ENCODE measurements around the gene TTC6. TPM values are rescaled to one million over a fixed set of nuclear protein-coding genes. Genes with fewer than 3 reads are reported as not detected.

TTC6 gene
- polyA plus RNA-seq, 2 of the 4 experiments (the other 2 are of a cell fraction) = 0.41 to 1.7 TPM

GRCh38 chr14:37608649-37609048 is 13.2 kb downstream of the TTC6 start:
- POLR2A ChIA-PET = no interaction called here
- Histone ChIP-seq H3K9me3 (no peaks in the 10 kb centered on the region), H3K4me2 (no peak overlapping the region), H3K27ac (no peak overlapping the region), H3K4me1 (no peaks in the 10 kb centered on the region), H3K4me3 (no peak overlapping the region)
- no peak for FAIRE-seq
- 71% methylated on average over 3 of the region's 3 CpGs for WGBS (ENCODE audit: missing lambda C conversion rate)
- ATAC-seq = no peak
- no peak for DNase-seq (ENCODE audit: low read depth in 1 of 2, low spot score in 1 of 2)
- TF ChIP-seq EP300 (IDR thresholded peaks at IDR 0.05) (no peak), ZNF302 (CRISPR knock-in tag; IDR thresholded peaks at IDR 0.05) (no peak), TFCP2L1 (CRISPR knock-in tag; IDR thresholded peaks at IDR 0.05) (no peak), EHF (CRISPR knock-in tag; IDR thresholded peaks at IDR 0.05) (no peak)
- CTCF ChIA-PET = no interaction called here

- WGBS (ENCODE audit: missing lambda C conversion rate) = 91% methylated on average over 47 of the region's 52 CpGs
- H3K27ac ChIP-seq = no peak overlapping the region
- CTCF ChIA-PET = interaction anchor here (0.5 kb wide), 1 partner anchor 15 kb away, joined by 3 read pairs; the partner anchor contains the start of gene TTC6
- no peak for FAIRE-seq
- H3K4me1 ChIP-seq = no peaks in the 10 kb centered on the region
- H3K4me3 ChIP-seq = no peak overlapping the region
- no peak overlapping the region for H3K4me2 ChIP-seq
- peaks cover 22% of the 10 kb centered on the region for H3K9me3 ChIP-seq
- TF ChIP-seq MYC (IDR thresholded peaks at IDR 0.05; ENCODE audit: borderline replicate concordance, low read length) (no peak), RFX5 (IDR thresholded peaks at IDR 0.05) (no peak), RAD21 (conservative IDR thresholded peaks at IDR 0.05 in 1 of 2, IDR thresholded peaks at IDR 0.05 in 1 of 2) (no peak), SMC3 (IDR thresholded peaks at IDR 0.05) (no peak), CBX8 (IDR thresholded peaks at IDR 0.05) (no peak), ESRRA (IDR thresholded peaks at IDR 0.05; ENCODE audit: borderline replicate concordance, low read length) (no peak), NFE2L2 (conservative IDR thresholded peaks at IDR 0.05; ENCODE audit: low read length) (no peak), RARB (CRISPR knock-in tag; IDR thresholded peaks at IDR 0.05) (no peak), HOXB13 (CRISPR knock-in tag; IDR thresholded peaks at IDR 0.05; ENCODE audit: low read depth) (no peak), HOXB5 (CRISPR knock-in tag; IDR thresholded peaks at IDR 0.05) (no peak), SREBF2 (IDR thresholded peaks at IDR 0.05) (no peak), JUN (IDR thresholded peaks at IDR 0.05) (no peak), ZFP36 (IDR thresholded peaks at IDR 0.05; ENCODE audit: borderline replicate concordance, partially characterized antibody) (no peak)
- TF ChIP-seq, protein P1, sequence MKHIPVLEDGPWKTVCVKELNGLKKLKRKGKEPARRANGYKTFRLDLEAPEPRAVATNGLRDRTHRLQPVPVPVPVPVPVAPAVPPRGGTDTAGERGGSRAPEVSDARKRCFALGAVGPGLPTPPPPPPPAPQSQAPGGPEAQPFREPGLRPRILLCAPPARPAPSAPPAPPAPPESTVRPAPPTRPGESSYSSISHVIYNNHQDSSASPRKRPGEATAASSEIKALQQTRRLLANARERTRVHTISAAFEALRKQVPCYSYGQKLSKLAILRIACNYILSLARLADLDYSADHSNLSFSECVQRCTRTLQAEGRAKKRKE (CRISPR knock-in tag; IDR thresholded peaks at IDR 0.05; ENCODE audit: low read depth) = no peak
- TF ChIP-seq, protein P2, sequence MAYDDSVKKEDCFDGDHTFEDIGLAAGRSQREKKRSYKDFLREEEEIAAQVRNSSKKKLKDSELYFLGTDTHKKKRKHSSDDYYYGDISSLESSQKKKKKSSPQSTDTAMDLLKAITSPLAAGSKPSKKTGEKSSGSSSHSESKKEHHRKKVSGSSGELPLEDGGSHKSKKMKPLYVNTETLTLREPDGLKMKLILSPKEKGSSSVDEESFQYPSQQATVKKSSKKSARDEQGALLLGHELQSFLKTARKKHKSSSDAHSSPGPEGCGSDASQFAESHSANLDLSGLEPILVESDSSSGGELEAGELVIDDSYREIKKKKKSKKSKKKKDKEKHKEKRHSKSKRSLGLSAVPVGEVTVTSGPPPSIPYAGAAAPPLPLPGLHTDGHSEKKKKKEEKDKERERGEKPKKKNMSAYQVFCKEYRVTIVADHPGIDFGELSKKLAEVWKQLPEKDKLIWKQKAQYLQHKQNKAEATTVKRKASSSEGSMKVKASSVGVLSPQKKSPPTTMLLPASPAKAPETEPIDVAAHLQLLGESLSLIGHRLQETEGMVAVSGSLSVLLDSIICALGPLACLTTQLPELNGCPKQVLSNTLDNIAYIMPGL (CRISPR knock-in tag; IDR thresholded peaks at IDR 0.05; ENCODE audit: borderline replicate concordance) = no peak
- TF ChIP-seq, protein P3, sequence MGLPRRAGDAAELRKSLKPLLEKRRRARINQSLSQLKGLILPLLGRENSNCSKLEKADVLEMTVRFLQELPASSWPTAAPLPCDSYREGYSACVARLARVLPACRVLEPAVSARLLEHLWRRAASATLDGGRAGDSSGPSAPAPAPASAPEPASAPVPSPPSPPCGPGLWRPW (IDR thresholded peaks at IDR 0.05) = no peak
- POLR2A ChIA-PET = no interaction called here
- no peak for DNase-seq (ENCODE audit: low read depth in 1 of 2, low spot score in 1 of 2)
- no peak for ATAC-seq
Observed at GRCh38 chr14:37610945-37611523, 15.6 kb downstream of the TTC6 start.

GRCh38 chr14:37615582-37616289 is 20.3 kb downstream of the TTC6 start:
- Histone ChIP-seq H3K4me1 (no peaks in the 10 kb centered on the region), H3K9me3 (peaks cover 26% of the 10 kb centered on the region), H3K27ac (no peak overlapping the region), H3K4me3 (no peak overlapping the region), H3K4me2 (no peak overlapping the region)
- no peak for ATAC-seq
- DNase-seq (ENCODE audit: low read depth in 1 of 2, low spot score in 1 of 2) = no peak
- no peak for FAIRE-seq
- 96% methylated on average over 3 of the region's 3 CpGs for WGBS (ENCODE audit: missing lambda C conversion rate)
- ChIA-PET CTCF (no interaction called here), POLR2A (no interaction called here)
- TF ChIP-seq SREBF2 (IDR thresholded peaks at IDR 0.05) (no peak), ZSCAN20 (CRISPR knock-in tag; IDR thresholded peaks at IDR 0.05) (no peak), HOXB5 (CRISPR knock-in tag; IDR thresholded peaks at IDR 0.05) (no peak), SMC3 (IDR thresholded peaks at IDR 0.05) (no peak), EHMT2 (IDR thresholded peaks at IDR 0.05; ENCODE audit: low read depth) (no peak), JUNB (IDR thresholded peaks at IDR 0.05) (no peak), HOXA7 (CRISPR knock-in tag; IDR thresholded peaks at IDR 0.05) (no peak), BCL3 (IDR thresholded peaks at IDR 0.05) (no peak), EHF (CRISPR knock-in tag; IDR thresholded peaks at IDR 0.05) (no peak)
- TF ChIP-seq, protein P4, sequence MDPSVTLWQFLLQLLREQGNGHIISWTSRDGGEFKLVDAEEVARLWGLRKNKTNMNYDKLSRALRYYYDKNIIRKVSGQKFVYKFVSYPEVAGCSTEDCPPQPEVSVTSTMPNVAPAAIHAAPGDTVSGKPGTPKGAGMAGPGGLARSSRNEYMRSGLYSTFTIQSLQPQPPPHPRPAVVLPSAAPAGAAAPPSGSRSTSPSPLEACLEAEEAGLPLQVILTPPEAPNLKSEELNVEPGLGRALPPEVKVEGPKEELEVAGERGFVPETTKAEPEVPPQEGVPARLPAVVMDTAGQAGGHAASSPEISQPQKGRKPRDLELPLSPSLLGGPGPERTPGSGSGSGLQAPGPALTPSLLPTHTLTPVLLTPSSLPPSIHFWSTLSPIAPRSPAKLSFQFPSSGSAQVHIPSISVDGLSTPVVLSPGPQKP (IDR thresholded peaks at IDR 0.05; ENCODE audit: low read depth, low read length) = no peak
- TF ChIP-seq, protein P2 (CRISPR knock-in tag; IDR thresholded peaks at IDR 0.05; ENCODE audit: borderline replicate concordance) = no peak
